Inferior parietal cortex (tissue), 1 donor: Measurements from ENCODE around the gene VPS51.
A peak's percentile ranks its signal among the peaks of the same experiment; 100 is the strongest.

Source experiments
- DNase-seq: peaks from one replicate; pipeline ENCODE4 v3.0.0-alpha.2; 2016; ENCODE audit errors: extremely low spot score

VPS51 gene

DNA sequence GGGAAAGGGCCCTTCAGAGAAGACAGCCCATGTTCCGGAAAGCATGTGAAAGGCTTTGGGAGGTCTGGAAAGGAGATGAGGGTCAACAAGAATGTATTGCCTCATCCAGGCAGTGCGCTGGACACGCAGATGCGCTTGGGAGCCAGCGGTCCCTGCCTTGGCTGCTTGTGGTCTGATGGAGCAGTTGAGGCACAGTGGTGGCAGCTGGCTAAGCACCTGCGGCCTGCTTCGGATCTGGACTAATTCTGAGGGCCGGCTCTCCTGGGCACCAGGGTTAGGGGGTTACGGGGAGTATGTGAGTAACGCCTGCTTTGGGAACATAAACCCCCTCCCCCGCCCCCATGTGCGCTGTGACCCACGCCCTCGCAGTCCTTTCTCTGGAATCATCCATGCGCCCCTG, 11.1 kb downstream of the VPS51 start:
- no peak for DNase-seq

DNA sequence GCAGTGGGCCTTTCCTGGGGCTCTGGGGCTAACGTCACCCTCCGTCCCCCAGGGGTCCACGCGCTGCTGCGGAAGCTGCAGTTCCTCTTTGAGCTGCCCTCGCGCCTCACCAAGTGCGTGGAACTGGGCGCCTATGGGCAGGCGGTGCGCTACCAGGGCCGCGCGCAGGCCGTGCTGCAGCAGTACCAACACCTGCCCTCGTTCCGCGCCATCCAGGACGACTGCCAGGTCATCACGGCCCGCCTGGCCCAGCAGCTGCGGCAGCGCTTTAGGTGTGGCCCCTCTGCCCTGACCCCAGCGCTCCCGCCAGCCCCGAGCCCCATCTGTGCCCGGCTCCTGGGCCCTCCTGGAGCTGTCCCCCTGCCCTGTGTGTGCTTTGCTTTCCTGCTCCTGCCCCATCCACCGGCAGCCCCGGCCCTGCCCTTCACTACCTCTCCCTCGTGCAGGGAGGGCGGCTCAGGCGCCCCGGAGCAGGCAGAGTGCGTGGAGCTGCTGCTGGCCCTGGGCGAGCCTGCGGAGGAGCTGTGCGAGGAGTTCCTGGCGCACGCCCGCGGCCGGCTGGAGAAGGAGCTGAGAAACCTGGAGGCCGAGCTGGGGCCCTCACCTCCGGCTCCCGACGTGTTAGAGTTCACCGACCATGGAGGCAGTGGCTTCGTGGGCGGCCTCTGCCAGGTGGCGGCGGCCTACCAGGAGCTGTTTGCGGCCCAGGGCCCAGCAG, 11.9 kb downstream of the VPS51 start:
- DNase-seq = no peak

DNA sequence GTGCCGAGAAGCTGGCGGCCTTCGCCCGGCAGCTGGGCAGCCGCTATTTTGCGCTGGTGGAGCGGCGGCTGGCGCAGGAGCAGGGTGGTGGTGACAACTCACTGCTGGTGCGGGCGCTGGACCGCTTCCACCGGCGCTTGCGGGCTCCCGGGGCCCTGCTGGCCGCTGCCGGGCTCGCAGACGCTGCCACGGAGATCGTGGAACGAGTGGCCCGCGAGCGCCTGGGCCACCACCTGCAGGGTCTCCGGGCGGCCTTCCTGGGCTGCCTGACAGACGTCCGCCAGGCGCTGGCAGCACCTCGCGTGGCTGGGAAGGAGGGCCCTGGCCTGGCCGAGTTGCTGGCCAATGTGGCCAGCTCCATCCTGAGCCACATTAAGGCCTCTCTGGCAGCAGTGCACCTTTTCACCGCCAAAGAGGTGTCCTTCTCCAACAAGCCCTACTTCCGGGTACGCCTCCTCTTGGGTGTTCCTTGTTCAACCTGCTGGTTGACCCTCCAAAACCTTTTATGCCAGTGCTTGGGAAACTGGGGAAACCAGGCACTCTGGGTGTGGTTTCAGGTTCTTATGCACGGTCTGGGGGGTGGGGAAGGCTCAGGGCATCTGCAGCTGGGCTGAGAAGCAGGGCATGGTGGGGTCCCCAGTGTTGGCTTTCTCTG, 12.6 kb downstream of the VPS51 start:
- no peak for DNase-seq

DNA sequence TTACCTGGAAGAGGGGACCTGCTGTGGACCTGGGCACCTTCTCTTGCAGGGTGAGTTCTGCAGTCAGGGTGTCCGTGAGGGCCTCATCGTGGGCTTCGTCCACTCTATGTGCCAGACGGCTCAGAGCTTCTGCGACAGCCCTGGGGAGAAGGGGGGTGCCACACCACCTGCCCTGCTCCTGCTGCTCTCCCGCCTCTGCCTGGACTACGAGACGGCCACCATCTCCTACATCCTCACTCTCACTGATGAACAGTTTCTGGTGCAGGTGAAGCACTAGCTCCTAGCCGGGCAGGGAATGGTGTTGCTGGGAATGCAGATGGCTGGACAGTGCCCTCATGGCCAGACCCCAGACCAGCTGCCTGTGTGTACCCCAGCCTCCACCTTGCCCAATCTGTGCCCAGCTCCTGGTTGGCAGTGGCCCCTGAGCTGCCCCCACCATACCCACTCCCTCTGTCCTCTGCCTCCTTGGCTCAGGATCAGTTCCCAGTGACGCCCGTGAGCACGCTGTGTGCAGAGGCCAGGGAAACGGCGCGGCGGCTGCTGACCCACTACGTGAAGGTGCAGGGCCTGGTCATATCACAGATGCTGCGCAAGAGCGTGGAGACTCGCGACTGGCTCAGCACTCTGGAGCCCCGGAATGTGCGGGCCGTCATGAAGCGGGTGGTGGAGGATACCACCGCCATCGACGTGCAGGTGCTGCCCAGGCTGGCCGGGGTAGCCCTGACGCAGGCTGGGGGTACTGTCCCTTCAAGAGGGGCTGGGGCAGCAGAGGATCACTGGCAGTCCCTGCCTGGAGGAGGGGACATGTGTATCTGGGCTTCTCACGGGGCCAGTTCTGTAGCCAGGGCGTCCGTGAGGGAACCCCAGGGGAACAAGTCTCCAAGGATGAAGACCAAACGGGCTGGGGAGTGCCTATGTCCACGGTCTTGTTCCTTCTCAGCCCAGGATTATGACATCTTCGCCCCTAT, 13.5 kb downstream of the VPS51 start:
- no peak for DNase-seq

DNA sequence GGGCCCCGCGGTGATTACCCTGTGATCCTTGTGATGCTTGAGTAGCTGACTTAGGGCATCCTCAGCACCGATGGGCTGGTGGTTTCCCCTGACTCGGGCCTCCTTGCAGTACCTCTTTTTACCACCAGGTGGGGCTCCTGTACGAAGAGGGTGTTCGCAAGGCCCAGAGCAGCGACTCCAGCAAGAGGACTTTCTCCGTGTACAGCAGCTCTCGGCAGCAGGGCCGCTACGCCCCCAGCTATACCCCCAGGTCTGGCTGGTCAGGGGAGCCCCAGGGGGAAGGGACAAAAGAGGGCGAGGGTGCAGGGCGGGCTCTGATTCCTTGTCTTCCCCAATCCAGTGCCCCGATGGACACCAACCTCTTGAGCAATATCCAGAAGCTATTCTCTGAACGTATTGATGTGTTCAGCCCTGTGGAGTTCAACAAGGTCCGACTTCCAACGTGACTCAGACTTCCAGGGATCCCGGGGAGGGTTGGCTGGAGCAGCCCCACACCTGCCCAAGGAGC, 14.4 kb downstream of the VPS51 start:
- DNase-seq = peak; percentile 95

DNA sequence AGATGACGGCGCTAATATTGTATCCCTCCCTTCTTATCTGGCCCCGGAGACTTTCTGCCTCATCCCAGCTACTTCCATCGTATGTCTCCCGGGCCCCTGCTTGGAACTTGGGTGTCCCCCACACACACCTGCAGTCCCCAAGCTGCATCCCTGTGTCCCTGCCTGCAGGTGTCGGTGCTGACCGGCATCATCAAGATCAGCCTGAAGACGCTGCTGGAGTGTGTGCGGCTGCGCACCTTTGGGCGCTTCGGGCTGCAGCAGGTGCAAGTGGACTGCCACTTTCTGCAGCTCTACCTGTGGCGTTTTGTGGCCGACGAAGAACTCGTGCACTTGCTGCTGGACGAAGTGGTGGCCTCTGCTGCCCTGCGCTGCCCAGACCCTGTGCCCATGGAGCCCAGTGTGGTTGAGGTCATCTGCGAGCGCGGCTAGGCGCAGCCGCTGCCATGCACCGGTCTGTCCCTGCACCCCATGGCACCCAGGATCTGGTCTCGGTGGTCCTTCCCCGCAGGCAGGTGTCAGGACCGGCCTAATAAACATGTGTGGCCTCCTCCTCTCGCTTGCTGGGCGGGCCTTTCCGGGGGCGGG, 15.2 kb downstream of the VPS51 start:
- no peak for DNase-seq

DNA sequence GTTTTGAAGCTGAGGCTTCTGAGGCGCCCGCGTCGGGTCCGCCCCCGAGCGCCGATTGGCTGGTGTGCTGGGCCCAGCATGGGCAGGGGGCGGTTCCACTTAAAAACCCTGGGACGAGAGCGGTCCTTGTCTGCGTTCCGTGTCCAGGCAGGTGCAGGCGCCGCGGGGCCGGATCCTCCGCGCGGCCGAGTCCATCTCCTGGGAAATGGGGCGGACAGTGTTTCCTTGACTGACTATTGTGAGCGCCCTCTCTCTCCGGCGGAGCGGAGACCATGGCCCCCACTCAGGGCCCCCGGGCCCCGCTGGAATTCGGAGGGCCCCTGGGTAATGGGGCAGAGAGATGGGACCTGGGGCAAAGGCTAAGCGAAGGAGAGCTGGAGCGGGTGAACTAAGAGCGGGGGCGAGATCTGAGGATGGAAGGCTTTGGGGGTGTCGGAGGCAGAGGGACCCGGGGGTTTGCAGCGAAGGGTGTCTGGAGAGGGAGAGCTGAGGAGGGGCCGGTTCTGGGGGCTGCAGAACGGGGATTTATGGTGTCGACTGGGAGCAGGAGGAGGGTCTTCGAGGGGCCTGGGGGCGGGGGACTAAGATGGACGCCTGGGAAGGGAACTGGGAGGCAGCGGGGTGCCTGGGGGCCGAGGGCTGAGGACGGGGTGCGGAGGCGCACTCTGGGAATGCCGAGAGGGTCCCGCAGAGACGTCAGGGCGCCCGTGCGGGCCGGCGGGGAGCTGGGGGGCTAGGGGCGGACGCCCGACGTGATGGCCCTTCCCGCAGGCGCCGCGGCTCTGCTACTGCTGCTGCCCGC, 15.9 kb downstream of the VPS51 start, which contains the start of gene TM7SF2:
TSS of gene TM7SF2 (plus strand) at position 129 of the 802 bp plus-strand sequence. CDS start at position 273, 144 bp downstream.
- DNase-seq = peak; percentile 93

DNA sequence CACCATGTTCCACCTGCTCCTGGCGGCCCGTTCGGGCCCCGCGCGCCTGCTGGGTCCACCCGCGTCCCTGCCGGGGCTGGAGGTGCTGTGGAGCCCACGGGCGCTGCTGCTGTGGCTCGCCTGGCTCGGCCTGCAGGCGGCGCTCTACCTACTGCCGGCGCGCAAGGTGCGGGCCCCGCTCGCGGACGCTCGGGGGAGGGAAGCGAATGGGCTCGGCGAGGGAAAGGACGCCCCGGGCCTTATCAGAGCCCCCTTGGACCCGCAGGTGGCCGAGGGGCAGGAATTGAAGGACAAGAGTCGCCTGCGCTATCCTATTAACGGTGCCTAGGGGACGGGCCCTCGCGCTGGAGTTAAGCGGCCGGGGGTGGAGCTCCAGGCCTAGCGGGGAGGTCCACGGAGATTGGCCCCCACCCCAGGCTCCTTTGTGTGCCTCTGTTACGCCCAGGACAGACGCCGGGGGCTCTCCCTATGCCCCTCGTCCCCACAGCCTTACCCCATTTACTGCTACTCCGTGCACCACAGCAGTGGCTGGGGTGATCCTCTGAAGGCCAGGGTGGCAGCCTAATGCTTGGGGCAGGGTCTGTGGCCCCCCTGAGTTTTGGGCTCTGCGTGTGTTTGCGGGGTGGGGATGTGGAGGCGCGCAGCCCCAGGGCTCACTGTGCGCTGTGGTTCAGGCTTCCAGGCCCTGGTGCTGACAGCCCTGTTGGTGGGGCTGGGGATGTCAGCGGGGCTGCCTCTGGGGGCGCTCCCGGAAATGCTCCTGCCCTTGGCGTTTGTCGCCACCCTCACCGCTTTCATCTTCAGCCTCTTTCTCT, 16.7 kb downstream of the VPS51 start:
- no peak for DNase-seq

DNA sequence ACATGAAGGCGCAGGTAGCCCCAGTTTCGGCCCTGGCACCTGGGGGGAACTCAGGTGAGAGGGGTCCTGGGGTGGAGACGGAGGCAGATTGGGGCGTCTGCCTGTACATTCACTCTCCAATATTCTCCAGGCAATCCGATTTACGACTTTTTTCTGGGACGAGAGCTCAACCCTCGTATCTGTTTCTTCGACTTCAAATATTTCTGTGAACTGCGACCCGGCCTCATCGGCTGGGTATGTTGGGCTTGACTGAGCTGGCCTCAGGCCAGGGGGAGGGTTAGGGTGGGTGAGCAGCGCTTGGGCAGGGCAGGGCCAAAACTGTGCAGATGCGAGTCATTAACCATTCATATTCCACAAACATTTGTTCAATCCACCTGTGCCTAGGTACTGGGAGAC, 17.3 kb downstream of the VPS51 start:
- no peak for DNase-seq

DNA sequence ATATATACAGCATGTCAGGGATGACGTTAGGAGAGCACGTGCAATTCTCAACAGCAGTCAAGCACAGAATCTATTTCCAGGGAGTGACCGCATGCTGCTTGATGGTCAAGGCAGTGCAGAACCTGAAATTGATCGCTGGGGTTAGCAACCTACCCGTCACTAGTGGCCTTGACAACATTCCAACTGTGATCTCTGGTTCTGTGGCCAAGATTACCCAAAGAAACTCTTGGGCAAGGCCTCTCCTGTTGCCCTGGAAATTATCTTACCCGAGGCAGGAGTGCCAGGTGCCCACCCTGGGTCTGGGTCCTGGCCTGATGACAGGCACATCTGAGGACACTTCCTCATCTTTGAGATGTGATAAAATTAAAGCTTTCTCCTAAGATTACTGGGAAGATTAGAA, 17.8 kb downstream of the VPS51 start:
- no peak for DNase-seq

DNA sequence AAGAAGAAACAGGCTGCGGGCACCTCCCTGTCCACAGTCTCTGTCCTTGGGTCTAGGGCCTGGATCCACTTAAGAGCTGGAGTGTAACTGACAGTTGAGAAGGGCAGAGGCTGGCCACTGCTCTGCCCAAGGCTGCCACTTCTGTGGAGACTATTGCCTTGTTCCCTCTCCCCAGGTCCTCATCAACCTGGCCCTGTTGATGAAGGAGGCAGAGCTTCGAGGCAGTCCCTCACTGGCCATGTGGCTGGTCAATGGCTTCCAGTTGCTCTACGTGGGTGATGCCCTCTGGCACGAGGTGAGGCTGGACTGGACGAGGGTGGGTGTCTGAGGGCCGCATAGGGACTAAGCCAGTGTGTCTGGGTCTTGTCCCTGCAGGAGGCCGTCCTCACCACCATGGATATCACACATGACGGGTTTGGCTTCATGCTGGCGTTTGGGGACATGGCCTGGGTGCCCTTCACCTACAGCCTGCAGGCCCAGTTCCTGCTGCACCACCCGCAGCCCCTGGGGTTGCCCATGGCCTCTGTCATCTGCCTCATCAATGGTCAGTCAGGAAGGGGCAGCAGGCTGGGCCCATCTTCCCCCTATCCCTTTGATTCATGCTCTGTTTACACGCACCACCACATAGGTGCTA, 18.6 kb downstream of the VPS51 start:
- DNase-seq = no peak

DNA sequence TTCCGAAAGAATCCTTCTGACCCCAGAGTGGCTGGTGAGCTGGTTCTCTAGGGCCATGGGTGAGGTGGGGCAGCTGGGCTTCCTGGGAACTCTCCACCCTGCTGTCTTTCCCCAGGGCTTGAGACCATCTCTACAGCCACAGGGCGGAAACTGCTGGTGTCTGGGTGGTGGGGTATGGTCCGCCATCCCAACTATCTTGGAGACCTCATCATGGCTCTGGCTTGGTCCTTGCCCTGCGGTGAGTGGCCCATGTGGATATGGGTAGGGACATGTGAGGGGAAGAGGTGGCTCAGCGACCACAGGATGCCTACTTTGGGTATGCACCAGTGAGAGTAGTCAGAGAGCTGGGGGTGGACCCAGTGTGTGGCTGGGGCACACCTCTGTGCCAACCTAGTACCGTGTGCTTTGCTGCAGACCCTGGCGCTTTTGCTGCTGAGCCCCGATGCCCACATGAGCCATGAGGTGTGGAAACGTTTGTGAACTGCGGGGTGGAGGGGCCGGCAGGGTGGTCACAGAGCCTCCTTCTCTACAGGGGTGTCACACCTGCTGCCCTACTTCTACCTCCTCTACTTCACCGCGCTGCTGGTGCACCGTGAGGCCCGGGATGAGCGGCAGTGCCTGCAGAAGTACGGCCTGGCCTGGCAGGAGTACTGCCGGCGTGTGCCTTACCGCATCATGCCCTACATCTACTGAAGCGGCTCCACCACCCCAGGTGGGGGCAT, 19.5 kb downstream of the VPS51 start:
- DNase-seq = no peak

DNA sequence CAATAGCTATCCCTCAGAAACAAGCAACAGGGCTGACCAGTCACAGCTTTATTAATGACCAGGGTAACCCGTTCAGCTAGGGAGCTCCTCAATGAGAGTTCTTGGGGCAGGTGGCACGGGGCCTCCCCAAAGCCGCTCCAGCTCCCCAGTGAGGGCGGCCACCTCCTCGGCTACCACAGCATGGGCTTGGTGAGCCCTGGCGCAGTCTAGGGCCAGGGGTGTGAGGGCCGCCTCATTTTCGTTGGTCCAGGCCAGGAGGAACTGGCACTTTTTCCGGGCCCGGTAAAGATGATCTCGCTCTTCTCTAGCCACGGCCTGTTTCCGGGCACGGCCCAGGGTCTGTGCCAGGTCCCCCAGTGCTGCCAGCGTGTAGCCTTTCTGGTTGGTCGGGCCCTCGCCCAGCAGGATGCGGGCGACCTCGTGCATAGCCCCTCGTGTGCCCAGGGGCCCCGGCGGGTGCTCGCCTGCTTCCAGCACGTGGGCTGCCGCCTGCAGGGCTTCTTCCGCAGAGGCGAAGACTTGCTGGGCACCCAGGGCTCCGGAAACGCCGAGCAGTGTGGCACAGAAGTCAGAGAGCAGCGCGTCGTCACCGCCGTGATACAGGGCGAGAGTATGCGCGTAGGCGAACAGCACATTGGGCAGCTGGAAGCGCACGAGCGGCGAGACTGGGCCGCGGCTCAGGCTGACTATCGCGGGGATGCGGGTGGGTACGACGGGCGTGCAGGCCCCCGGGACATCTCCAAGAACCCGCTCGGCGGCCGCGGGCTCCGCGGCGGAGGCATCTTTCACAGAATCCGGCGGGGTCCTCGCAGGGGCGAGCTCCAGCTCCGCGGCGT, 20.6 kb downstream of the VPS51 start:
- no peak for DNase-seq

DNA sequence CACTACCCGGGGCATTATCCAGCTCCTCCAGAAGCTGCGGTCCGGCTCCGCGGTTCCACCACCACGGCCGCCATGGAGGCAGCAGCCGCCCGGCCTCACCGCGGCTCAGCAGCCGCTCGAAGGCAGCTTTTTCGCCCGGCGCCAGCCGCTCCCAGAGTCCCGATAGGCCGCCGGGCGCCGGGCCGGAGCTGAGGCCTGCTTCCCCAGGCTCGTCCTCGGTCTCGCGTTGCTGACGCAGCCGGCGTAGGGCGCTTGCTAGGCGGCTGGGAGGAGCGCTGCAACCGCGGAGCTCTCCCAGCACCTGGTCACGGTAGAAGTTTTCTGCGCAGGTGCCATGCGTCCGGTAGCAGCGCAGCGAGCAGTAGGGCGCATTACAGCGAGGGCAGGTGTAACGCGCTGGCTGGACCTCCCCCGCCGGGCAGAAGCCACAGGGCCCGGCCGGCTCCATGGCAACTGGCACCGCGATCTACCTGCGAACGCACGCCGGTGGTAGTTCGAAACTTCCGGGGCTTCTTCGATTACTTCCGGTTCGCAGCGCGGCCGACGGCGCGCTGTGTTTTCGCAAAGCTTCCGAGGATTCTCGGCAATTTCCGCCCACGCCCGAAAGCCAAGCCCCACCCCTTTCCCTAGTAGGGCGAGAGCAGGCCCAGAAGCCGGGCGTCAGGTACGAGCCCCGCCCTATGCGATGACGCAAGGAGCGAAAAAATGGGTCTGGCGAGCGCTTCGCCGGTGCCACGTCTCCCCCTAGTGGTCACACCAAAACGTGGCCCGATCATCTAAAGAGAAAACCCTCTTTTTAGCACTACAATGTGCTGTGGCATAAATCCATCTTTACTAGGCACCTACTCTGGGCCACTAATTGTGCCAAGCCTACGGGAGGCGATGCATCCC, 21.4 kb downstream of the VPS51 start, which contains the start of gene ZNHIT2:
TSS of gene ZNHIT2 (minus strand) at position 496 of the 891 bp plus-strand sequence. CDS start at position 448, 48 bp downstream.
- DNase-seq = peak; percentile 99

DNA sequence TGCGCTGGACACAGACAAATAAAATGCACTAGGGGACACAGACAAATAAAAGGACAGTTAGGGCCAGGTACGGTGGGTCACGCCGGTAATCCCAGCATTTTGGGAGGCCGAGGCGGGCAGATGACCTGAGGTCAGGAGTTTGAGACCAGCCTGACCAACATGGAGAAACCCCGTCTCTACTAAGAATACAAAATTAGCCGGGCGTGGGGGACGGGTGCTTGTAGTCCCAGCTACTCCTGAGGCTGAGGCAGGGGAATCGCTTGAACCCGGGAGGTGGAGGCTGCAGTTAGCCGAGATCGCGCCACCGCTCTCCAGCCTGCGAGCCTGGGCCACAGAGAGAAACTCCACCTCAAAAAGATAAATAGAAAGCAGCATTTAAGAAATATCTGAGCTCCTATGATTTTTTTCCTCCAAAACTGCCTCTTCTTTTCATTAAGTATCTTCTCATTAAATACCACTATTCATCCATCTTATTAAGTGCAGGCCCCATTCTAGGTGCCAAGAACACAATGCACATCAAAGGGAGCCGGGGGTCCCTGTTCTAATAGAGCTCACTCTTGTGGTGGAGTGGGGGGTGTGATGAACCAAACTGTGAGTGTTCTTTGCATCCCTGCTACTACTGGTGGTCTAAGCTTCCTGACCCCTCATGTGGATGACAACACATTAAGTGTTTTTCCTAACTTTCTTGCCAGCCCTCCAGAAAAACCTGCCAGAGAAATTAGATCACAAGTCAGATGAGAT, 22.3 kb downstream of the VPS51 start:
- no peak for DNase-seq
